Measurements from ENCODE around the gene FNIP2.

DNA sequence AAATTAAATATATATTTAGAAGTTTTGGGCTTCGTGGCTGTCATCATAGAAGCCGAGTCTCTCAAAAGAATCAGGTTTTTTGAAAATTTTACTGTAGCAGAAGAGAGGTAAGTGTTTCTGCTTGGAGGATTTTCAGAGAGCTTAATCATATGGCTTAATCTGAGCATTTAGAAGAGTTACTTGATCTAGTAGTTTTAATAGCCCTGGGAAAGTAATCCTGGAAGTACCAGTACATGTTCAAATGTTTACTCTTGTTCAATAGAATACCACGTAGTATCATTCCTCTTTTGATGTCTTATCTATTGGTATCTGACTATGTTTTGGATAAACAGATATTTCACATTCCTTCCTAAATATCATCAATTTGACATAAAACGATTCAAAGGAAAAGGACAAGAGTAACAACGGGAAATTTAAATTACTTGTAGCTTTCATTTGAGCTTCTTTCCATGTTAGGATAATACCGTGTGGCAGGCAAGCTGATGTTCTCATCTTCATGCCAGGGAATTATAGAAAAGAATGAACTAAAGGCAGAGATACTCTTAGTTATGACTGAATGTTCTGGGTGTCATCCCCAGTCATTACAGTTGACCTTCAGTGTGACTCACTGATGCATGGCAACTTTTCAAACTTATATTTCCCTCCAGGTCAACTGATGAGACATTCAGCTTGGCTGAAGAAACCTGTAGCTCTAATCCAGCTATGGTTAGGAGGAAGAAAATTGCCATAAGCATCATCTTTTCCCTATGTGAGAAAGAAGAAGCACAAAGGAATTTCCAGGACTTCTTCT lies 89.8 kb downstream of the FNIP2 start:
- TF ChIP-seq, protein P1, sequence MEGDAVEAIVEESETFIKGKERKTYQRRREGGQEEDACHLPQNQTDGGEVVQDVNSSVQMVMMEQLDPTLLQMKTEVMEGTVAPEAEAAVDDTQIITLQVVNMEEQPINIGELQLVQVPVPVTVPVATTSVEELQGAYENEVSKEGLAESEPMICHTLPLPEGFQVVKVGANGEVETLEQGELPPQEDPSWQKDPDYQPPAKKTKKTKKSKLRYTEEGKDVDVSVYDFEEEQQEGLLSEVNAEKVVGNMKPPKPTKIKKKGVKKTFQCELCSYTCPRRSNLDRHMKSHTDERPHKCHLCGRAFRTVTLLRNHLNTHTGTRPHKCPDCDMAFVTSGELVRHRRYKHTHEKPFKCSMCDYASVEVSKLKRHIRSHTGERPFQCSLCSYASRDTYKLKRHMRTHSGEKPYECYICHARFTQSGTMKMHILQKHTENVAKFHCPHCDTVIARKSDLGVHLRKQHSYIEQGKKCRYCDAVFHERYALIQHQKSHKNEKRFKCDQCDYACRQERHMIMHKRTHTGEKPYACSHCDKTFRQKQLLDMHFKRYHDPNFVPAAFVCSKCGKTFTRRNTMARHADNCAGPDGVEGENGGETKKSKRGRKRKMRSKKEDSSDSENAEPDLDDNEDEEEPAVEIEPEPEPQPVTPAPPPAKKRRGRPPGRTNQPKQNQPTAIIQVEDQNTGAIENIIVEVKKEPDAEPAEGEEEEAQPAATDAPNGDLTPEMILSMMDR (IDR thresholded peaks at IDR 0.05; ENCODE audit: insufficient read depth, low read depth, low read length) = no peak
- TF ChIP-seq EZH2 (IDR thresholded peaks at IDR 0.05; ENCODE audit: insufficient read depth, low read length) = no peak
